GM10266 (cell line): ENCODE results near the gene ELL.
A peak's percentile ranks its signal among the peaks of the same experiment; 100 is the strongest.
"Not testable (repeated sequence)": the region's sequence is repeated elsewhere in the genome, so short reads cannot be mapped to it uniquely, and the experiment has no call there.

Experiments
- DNase-seq: peaks from one replicate; pipeline ENCODE4 v3.0.0; 2012; ENCODE audit errors: extremely low spot score
- TF ChIP-seq, protein P1 (sequence below): IDR thresholded peaks from 2 replicates; pipeline ENCODE4 v1.5.1; 2012; ENCODE audit warnings: mild to moderate bottlenecking, low read depth; ENCODE audit not compliant: control insufficient read depth, insufficient read depth; ENCODE audit errors: missing control alignments

The ELL gene

GRCh38 chr19:18529782-18530181 is 7.9 kb upstream of the ELL start:
- DNase-seq: no peak
- TF ChIP-seq, protein P1, sequence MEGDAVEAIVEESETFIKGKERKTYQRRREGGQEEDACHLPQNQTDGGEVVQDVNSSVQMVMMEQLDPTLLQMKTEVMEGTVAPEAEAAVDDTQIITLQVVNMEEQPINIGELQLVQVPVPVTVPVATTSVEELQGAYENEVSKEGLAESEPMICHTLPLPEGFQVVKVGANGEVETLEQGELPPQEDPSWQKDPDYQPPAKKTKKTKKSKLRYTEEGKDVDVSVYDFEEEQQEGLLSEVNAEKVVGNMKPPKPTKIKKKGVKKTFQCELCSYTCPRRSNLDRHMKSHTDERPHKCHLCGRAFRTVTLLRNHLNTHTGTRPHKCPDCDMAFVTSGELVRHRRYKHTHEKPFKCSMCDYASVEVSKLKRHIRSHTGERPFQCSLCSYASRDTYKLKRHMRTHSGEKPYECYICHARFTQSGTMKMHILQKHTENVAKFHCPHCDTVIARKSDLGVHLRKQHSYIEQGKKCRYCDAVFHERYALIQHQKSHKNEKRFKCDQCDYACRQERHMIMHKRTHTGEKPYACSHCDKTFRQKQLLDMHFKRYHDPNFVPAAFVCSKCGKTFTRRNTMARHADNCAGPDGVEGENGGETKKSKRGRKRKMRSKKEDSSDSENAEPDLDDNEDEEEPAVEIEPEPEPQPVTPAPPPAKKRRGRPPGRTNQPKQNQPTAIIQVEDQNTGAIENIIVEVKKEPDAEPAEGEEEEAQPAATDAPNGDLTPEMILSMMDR: no peak

GRCh38 chr19:18526316-18526715 is 4.4 kb upstream of the ELL start:
- no peak for DNase-seq

GRCh38 chr19:18523841-18524240 is 2.0 kb upstream of the ELL start:
- DNase-seq: no peak
- TF ChIP-seq, protein P1: no peak

More at GRCh38 chr19:18526316-18526715, 4.4 kb upstream of the ELL start:
- TF ChIP-seq, protein P1: no peak

DNA sequence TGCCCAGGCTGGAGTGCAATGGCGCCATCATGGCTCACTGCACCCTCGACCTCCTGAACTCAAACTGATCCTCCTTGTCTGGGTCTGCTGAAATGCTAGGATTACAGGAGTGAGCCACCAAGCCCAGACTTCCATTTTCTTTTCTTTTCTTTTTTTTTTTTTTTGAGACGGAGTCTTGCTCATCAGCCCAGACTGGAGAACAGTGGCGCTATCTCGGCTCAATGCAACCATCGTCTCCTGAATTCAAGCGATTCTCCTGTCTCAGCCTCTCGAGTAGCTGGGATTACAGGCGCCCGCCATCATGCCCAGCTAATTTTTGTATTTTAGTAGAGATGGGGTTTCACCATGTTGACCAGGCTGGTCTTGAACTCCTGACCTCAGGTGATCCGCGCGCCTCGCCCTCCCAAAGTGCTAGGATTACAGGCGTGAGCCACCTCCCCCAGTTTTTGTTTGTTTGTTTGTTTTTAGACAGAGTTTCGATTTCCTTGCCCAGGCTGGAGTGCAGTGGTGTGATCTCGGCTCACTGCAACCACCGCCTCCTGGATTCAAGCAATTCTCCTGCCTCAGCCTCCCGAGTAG is 1.1 kb upstream of the ELL start:
- DNase-seq: not testable (repeated sequence)

DNA sequence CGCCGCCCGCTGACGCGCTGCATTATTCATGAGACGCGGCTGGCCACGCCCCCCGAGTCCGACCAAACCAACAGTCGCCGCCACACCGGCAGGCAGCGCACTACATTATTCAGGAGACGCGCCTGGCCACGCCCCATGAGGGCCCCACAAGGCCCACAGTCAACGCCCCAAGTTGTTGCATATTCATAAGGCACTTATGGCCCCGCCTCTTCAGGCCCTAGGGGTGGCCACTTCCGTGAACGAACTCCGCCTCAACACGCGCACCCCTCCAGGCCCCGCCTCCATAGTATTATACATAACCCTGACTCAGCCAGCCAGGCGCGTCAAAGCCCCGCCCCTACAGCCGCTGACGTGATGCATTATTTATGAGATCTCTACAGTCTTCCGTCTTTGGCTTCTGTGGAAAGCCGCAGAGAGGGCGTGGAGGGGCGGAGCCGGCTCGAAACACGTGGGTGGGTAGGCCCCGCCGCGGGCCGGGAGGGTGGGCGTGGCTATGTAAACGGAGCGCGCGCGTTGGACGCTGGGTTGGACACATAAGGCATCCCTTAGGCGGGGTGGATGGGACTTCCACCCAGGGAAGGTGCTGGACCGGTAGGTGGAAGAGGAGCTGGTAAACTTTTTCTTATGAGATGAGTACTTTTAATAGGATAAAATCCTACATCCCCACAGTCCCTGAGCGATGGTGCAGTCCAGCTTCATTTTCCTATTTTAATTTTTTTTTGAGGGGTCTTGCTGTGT is 423 bp upstream of the ELL start:
- peak; percentile 98 for DNase-seq
- TF ChIP-seq, protein P1: no peak

DNA sequence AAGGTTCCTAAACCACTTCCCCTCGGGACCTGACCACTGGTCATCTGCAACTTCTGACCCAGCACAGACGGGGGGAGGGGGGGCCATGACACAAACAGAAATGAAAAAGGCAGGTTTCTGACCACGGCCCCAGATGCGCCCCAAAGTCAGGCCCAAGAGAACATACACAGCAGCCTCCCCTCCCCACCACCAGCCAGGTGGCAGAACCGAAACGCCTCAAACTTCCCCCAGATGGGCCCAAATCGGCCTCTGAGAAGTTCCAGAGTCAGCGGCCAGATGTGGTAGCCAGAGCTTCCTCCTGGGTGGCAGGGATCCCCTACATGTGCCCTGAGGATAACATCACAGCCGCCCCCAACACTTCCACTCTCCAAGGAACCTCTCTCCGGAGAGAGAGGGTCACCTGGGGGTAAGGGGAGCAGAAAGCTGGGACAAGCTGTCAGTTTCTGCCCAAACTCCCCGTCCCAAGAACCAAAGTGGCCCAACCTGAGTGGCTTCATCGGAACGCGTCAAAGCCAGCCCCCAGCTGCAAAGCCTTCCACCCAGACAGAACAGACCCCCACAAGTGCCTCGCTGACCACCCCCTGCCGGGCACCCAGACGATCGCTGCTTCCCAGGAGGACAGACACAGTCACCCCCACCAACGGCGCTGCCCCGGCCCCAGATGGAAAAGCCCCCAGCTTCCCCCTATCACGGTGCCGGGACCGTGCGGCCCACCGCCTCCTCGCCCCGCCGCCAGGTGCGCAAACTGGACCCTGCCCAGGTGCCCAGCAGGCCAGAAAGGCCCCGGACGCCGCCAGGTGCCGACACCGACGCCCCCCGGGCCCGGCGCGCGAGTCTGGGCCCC is 800 bp downstream of the ELL start:
- TF ChIP-seq, protein P1: no peak
- DNase-seq: no peak

DNA sequence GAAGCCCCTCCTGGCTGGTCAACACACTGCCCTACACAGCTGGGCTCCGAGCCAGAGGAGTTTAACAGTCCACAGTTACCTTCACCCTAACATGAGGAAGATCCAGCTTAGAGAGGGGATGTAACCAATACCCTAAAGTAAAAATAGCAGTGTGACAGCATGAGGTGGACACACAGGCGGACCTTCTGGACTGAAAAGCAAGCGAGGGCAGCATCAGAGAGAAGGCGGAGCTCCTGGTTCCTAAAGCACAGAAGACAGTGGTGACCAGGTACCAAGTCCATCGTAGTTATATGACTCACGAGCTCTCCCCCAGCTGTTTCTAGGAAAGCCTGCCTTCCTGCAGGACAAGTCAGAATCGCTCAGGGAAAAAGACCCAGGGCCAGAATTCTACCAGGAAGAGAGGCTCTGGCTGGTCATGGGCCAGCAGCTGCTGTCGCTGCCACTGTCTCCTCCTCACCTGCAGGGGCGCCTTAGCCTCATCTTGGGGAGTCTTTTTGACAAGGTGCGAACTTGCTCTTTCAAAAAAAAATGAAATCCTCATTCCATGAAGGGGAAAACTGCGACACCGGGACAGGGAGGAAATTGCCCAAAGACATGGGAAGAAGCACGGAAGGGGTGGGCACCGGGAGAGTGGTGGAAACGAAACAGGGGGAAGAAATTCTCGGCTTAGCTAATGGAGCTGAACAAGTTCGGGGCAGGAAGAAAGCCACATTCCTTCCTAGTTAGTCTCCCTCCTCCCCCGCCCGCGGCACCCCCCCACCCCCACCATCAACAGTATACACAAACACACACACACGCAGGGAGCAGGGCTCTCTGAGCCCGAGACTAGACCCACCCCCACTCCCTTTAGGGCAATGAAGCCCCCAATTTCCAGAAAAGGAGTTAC is 1.7 kb downstream of the ELL start:
- DNase-seq: peak; percentile 72

More for the DNA sequence above, 1.7 kb downstream of the ELL start:
- TF ChIP-seq, protein P1: peak; percentile 85
